HT1080 (cell line): ENCODE measurements around the gene NCEH1. TPM values are rescaled to one million over a fixed set of nuclear protein-coding genes. Genes with fewer than 3 reads are reported as not detected.
"Not testable (repeated sequence)": the region's sequence is repeated elsewhere in the genome, so short reads cannot be mapped to it uniquely, and the experiment has no call there.

Experiments
- DNase-seq: peaks from one replicate; pipeline ENCODE4 v3.0.0-alpha.2; 2015; ENCODE audit warnings: low read depth
- total RNA-seq: library from RNA; depleted of rRNA; stranded (reverse); fragments of >200 nt; shearing (Covaris generic); gene quantifications from 2 replicates; pipeline ENCODE4 v1.2.3, GENCODE V29; 2014

The NCEH1 gene
- total RNA-seq, 1 experiment from 2014 or later = 72.2 TPM

- peak; percentile 30 for DNase-seq
Measured at GRCh38 chr3:172707967-172708366, 2.9 kb downstream of the NCEH1 start.

- no peak for DNase-seq
Measured at GRCh38 chr3:172707030-172707429, 3.8 kb downstream of the NCEH1 start.

- no peak for DNase-seq
Measured at GRCh38 chr3:172705170-172705569, 5.7 kb downstream of the NCEH1 start.

GRCh38 chr3:172704001-172704400, 6.9 kb downstream of the NCEH1 start:
- no peak for DNase-seq

- DNase-seq = not testable (repeated sequence)
Measured at GRCh38 chr3:172702731-172703130, 8.1 kb downstream of the NCEH1 start.

- DNase-seq = no peak
Measured at GRCh38 chr3:172702256-172702655, 8.6 kb downstream of the NCEH1 start.

- no peak for DNase-seq
Measured at GRCh38 chr3:172701751-172702150, 9.1 kb downstream of the NCEH1 start.

- DNase-seq = no peak
Measured at GRCh38 chr3:172700936-172701455, 9.9 kb downstream of the NCEH1 start.

GRCh38 chr3:172700256-172700655, 10.6 kb downstream of the NCEH1 start:
- DNase-seq = no peak

- DNase-seq = no peak
Measured at GRCh38 chr3:172699031-172699430, 11.8 kb downstream of the NCEH1 start.

GRCh38 chr3:172698631-172699030, 12.2 kb downstream of the NCEH1 start:
- no peak for DNase-seq

GRCh38 chr3:172697558-172697957, 13.3 kb downstream of the NCEH1 start:
- no peak for DNase-seq

- no peak for DNase-seq
Measured at GRCh38 chr3:172696357-172696756, 14.5 kb downstream of the NCEH1 start.

GRCh38 chr3:172694573-172695246, 16.2 kb downstream of the NCEH1 start:
- no peak for DNase-seq

- no peak for DNase-seq
Measured at GRCh38 chr3:172692751-172693338, 18.0 kb downstream of the NCEH1 start.

GRCh38 chr3:172690936-172691335, 19.9 kb downstream of the NCEH1 start:
- no peak for DNase-seq

- DNase-seq = no peak
Measured at GRCh38 chr3:172688588-172688987, 22.3 kb downstream of the NCEH1 start.

- DNase-seq = no peak
Measured at GRCh38 chr3:172687501-172687900, 23.4 kb downstream of the NCEH1 start.

- DNase-seq = peak; percentile 48
Measured at GRCh38 chr3:172685331-172686214, 25.3 kb downstream of the NCEH1 start.

GRCh38 chr3:172680684-172681083, 30.2 kb downstream of the NCEH1 start:
- no peak for DNase-seq

- DNase-seq = no peak
Measured at GRCh38 chr3:172679599-172679998, 31.3 kb downstream of the NCEH1 start.

- no peak for DNase-seq
Measured at GRCh38 chr3:172678068-172678467, 32.8 kb downstream of the NCEH1 start.
